ENCODE data around the gene PLA2G3. TPM values are rescaled to one million over a fixed set of nuclear protein-coding genes. Genes with fewer than 3 reads are reported as not detected.
A peak's percentile ranks its signal among the peaks of the same experiment; 100 is the strongest.

Gene PLA2G3
- total RNA-seq, 1 experiment from 2014 or later, result not detected

DNA sequence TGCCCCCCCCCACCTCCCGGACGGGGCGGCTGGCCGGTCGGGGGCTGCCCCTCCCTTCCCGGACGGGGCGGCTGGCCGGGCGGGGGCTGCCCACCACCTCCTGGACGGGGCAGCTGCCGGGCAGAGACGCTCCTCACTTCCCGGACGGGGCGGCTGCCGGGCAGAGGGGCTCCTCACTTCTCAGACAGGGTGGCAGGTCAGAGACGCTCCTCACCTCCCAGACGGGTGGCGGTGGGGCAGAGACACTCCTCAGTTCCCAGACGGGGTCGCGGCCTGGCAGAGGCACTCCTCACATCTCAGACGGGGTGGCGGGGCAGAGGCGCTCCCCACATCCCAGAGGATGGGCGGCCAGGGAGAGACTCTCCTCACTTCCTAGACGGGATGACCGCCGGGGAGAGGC is 43.7 kb upstream of the PLA2G3 start:
- Histone ChIP-seq H3K9ac (ENCODE audit: low read length) (no peak overlapping the region), H2AFZ (ENCODE audit: low read depth, low read length, poor library complexity, severe bottlenecking) (no peak overlapping the region), H3K4me1 (ENCODE audit: control insufficient read depth in 1 of 2, insufficient read depth in 2 of 2, low read length in 2 of 2) (peaks cover 9% of the 10 kb centered on the region in 2 experiments), H3K9me2 (ENCODE audit: insufficient read depth) (no peaks in the 10 kb centered on the region), H3K4me3 (replicated peaks in 1 of 2; ENCODE audit: low read depth in 1 of 2, low read length in 2 of 2) (no peak overlapping the region), H4K20me1 (ENCODE audit: insufficient read depth) (no peaks in the 10 kb centered on the region), H3K79me2 (ENCODE audit: insufficient read depth, low read length) (0 out of 2 replicates have a peak, but pooled peaks cover 8% of the 10 kb centered on the region), H3K9me3 (ENCODE audit: control insufficient read depth in 1 of 2, insufficient read depth in 1 of 2, low read depth in 1 of 2, low read length in 2 of 2) (no peaks in the 10 kb centered on the region), H3K27me3 (ENCODE audit: insufficient read depth, low read length) (no peaks in the 10 kb centered on the region), H3K4me2 (ENCODE audit: low read length) (no peak overlapping the region), H3K36me3 (ENCODE audit: control insufficient read depth in 1 of 2, insufficient read depth in 2 of 2, low read length in 2 of 2) (no peaks in the 10 kb centered on the region), H3K27ac (ENCODE audit: low read depth, low read length) (no peak overlapping the region)
- RAD21 ChIA-PET (ENCODE audit: low non-redundant PET in 1 of 2, low total read pairs in 2 of 2, uncharacterized antibody in 2 of 2, unreplicated experiment in 2 of 2), result no interaction called here
- TF ChIP-seq ELF1 (IDR thresholded peaks at IDR 0.05; ENCODE audit: borderline replicate concordance, low read depth) (no peak), JUND (IDR thresholded peaks at IDR 0.05) (no peak)
- POLR2A ChIA-PET, result no interaction called here
- DNase-seq (ENCODE audit: low read depth, low spot score) (no peak), ATAC-seq (no peak)
- no TSS peak for BruUV-seq (replicated peaks)
- intact Hi-C loops (cut with micrococcal nuclease), result no loop called here
- CTCF ChIA-PET, result no interaction called here

- no peaks in the 10 kb centered on the region for H3K27me3 ChIP-seq (ENCODE audit: insufficient read depth, low read length)
- no peaks in the 10 kb centered on the region for H3K9me3 ChIP-seq (ENCODE audit: control insufficient read depth in 1 of 2, insufficient read depth in 1 of 2, low read depth in 1 of 2, low read length in 2 of 2)
- peak overlapping the region; percentile 48 for H3K4me2 ChIP-seq (ENCODE audit: low read length)
- H3K4me1 ChIP-seq (ENCODE audit: control insufficient read depth in 1 of 2, insufficient read depth in 2 of 2, low read length in 2 of 2), result peaks cover 22 to 32% of the 10 kb centered on the region in 2 experiments
- DNase-seq (ENCODE audit: low read depth, low spot score), result no peak
- ChIA-PET POLR2A (no interaction called here), RAD21 (ENCODE audit: low non-redundant PET in 1 of 2, low total read pairs in 2 of 2, uncharacterized antibody in 2 of 2, unreplicated experiment in 2 of 2) (no interaction called here), CTCF (no interaction called here)
- H2AFZ ChIP-seq (ENCODE audit: low read depth, low read length, poor library complexity, severe bottlenecking), result no peak overlapping the region
- H3K27ac ChIP-seq (ENCODE audit: low read depth, low read length), result no peak overlapping the region
- no peak overlapping the region for H3K9ac ChIP-seq (ENCODE audit: low read length)
- peaks cover 18% of the 10 kb centered on the region; the same call in 1 of the 2 replicates for H3K79me2 ChIP-seq (ENCODE audit: insufficient read depth, low read length)
- H3K36me3 ChIP-seq (ENCODE audit: control insufficient read depth in 1 of 2, insufficient read depth in 2 of 2, low read length in 2 of 2), result no peaks in the 10 kb centered on the region
- intact Hi-C loops (cut with micrococcal nuclease), result no loop called here
- ATAC-seq, result no peak; the same call in 1 of the 2 replicates
- BruUV-seq (replicated peaks), result no TSS peak
- H3K4me3 ChIP-seq (replicated peaks in 1 of 2; ENCODE audit: low read depth in 1 of 2, low read length in 2 of 2), result no peak overlapping the region
- H4K20me1 ChIP-seq (ENCODE audit: insufficient read depth), result no peaks in the 10 kb centered on the region
- no peaks in the 10 kb centered on the region for H3K9me2 ChIP-seq (ENCODE audit: insufficient read depth)
- TF ChIP-seq TCF7L2 (IDR thresholded peaks at IDR 0.05; ENCODE audit: borderline replicate concordance, extremely low read depth, insufficient read depth, insufficient read length) (no peak), ZNF274 (IDR thresholded peaks at IDR 0.05; ENCODE audit: low read depth, low read length) (no peak), SP1 (IDR thresholded peaks at IDR 0.05; ENCODE audit: low read depth) (no peak), EZH2phosphoT487 (IDR thresholded peaks at IDR 0.05; ENCODE audit: borderline replicate concordance) (no peak), CEBPB (IDR thresholded peaks at IDR 0.05; ENCODE audit: low read depth) (no peak), EGR1 (IDR thresholded peaks at IDR 0.05; ENCODE audit: low read depth) (no peak), CBX3 (IDR thresholded peaks at IDR 0.05; ENCODE audit: low read depth) (no peak), MAX (IDR thresholded peaks at IDR 0.05) (peak; percentile 29; the same call in 1 of the 2 replicates), POLR2A (IDR thresholded peaks at IDR 0.05; ENCODE audit: borderline replicate concordance, extremely low read depth, insufficient read depth, insufficient read length) (no peak), POLR2AphosphoS5 (IDR thresholded peaks at IDR 0.05; ENCODE audit: low read depth, low read length) (no peak), ATF3 (IDR thresholded peaks at IDR 0.05) (no peak), RAD21 (IDR thresholded peaks at IDR 0.05; ENCODE audit: low read depth) (no peak)
- TF ChIP-seq, protein P1, sequence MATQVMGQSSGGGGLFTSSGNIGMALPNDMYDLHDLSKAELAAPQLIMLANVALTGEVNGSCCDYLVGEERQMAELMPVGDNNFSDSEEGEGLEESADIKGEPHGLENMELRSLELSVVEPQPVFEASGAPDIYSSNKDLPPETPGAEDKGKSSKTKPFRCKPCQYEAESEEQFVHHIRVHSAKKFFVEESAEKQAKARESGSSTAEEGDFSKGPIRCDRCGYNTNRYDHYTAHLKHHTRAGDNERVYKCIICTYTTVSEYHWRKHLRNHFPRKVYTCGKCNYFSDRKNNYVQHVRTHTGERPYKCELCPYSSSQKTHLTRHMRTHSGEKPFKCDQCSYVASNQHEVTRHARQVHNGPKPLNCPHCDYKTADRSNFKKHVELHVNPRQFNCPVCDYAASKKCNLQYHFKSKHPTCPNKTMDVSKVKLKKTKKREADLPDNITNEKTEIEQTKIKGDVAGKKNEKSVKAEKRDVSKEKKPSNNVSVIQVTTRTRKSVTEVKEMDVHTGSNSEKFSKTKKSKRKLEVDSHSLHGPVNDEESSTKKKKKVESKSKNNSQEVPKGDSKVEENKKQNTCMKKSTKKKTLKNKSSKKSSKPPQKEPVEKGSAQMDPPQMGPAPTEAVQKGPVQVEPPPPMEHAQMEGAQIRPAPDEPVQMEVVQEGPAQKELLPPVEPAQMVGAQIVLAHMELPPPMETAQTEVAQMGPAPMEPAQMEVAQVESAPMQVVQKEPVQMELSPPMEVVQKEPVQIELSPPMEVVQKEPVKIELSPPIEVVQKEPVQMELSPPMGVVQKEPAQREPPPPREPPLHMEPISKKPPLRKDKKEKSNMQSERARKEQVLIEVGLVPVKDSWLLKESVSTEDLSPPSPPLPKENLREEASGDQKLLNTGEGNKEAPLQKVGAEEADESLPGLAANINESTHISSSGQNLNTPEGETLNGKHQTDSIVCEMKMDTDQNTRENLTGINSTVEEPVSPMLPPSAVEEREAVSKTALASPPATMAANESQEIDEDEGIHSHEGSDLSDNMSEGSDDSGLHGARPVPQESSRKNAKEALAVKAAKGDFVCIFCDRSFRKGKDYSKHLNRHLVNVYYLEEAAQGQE (IDR thresholded peaks at IDR 0.05; ENCODE audit: low read depth), result no peak
- TF ChIP-seq, protein P2, sequence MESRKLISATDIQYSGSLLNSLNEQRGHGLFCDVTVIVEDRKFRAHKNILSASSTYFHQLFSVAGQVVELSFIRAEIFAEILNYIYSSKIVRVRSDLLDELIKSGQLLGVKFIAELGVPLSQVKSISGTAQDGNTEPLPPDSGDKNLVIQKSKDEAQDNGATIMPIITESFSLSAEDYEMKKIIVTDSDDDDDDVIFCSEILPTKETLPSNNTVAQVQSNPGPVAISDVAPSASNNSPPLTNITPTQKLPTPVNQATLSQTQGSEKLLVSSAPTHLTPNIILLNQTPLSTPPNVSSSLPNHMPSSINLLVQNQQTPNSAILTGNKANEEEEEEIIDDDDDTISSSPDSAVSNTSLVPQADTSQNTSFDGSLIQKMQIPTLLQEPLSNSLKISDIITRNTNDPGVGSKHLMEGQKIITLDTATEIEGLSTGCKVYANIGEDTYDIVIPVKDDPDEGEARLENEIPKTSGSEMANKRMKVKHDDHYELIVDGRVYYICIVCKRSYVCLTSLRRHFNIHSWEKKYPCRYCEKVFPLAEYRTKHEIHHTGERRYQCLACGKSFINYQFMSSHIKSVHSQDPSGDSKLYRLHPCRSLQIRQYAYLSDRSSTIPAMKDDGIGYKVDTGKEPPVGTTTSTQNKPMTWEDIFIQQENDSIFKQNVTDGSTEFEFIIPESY (IDR thresholded peaks at IDR 0.05; ENCODE audit: extremely low read depth, insufficient replicate concordance, low read length), result no peak
These were observed 39.0 kb upstream of the PLA2G3 start for GRCh38 chr22:31179345-31179744.

All from HCT116 (cell line).